ENCODE results near the gene DYNLT3.

DNA sequence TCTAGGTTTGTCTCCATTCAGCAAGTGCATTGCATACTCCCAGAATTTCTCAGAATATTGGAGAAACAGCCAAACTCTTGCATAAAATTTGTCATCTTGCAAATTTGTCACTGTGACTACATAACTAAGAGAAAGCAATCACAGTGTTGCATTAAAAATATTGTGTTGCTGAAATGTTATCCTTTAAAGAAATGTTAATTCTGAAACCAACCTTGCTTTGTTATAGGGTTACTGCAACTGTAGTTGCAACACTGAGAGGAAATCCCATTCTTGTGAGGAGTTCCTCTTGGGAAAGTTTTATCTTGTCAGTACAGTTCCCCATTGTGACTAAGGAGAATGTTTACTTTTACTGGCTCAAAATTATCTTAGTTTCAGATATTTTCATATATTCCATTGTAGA, 46.7 kb downstream of the DYNLT3 start:
- TF ChIP-seq POLR2A (IDR thresholded peaks at IDR 0.05) (no peak), POLR2AphosphoS5 (IDR thresholded peaks at IDR 0.05) (no peak)
- TF ChIP-seq, protein P1, sequence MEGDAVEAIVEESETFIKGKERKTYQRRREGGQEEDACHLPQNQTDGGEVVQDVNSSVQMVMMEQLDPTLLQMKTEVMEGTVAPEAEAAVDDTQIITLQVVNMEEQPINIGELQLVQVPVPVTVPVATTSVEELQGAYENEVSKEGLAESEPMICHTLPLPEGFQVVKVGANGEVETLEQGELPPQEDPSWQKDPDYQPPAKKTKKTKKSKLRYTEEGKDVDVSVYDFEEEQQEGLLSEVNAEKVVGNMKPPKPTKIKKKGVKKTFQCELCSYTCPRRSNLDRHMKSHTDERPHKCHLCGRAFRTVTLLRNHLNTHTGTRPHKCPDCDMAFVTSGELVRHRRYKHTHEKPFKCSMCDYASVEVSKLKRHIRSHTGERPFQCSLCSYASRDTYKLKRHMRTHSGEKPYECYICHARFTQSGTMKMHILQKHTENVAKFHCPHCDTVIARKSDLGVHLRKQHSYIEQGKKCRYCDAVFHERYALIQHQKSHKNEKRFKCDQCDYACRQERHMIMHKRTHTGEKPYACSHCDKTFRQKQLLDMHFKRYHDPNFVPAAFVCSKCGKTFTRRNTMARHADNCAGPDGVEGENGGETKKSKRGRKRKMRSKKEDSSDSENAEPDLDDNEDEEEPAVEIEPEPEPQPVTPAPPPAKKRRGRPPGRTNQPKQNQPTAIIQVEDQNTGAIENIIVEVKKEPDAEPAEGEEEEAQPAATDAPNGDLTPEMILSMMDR (IDR thresholded peaks at IDR 0.05) = no peak

Measured in suprapubic skin (tissue), 4 donors.